Measurements from ENCODE around the gene ACOT9.

- no peak for TF ChIP-seq CTCF (IDR thresholded peaks at IDR 0.05)
- no peak for TF ChIP-seq POLR2A (IDR thresholded peaks at IDR 0.05)
Observed at GRCh38 chrX:23692166-23692565, 50.9 kb downstream of the ACOT9 start.
